ENCODE data around the gene SCO1. TPM values are rescaled to one million over a fixed set of nuclear protein-coding genes. Genes with fewer than 3 reads are reported as not detected.

The SCO1 gene
- total and polyA plus RNA-seq, 7 donors: 17.5 to 38.9 (median 28.6) TPM

DNA sequence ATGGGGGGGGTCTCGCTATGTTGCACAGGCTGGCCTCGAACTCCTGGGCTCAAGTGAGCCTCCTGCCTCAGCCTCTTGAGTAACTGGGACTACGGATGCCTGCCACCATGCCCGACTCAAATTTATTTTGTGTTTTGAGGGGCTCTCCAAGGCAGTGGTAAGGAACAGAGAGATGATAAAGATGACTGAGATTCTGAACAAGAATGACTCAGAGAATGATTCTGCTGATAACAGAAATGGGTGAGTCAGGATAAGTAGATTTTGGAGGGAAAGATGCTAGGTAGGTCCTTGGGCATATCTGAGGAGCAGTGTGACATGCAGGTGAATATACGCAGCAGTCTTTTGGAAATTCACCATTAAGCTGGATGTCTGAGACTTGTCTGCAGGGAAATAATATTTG is 29.9 kb upstream of the SCO1 start:
- Histone ChIP-seq H3K27me3 (ENCODE audit: insufficient read depth in 3 of 3, low read length in 2 of 3) (no peaks in the 10 kb centered on the region), H3K36me3 (ENCODE audit: insufficient read depth in 1 of 2, low read depth in 1 of 2) (peaks cover 0 to 56% of the 10 kb centered on the region in 2 donors), H3K4me1 (peaks cover 3% of the 10 kb centered on the region), H3K4me3 (no peak overlapping the region), H3K27ac (no peak overlapping the region), H3K9me3 (no peaks in the 10 kb centered on the region)
- DNase-seq (no peak), ATAC-seq (no peak)
- 80 to 85% (median 84%) methylated on average over 5 of the region's 5 CpGs for WGBS, 3 donors
- intact Hi-C loops (cut with DNase I): no loop called here
- TF ChIP-seq, protein P1, sequence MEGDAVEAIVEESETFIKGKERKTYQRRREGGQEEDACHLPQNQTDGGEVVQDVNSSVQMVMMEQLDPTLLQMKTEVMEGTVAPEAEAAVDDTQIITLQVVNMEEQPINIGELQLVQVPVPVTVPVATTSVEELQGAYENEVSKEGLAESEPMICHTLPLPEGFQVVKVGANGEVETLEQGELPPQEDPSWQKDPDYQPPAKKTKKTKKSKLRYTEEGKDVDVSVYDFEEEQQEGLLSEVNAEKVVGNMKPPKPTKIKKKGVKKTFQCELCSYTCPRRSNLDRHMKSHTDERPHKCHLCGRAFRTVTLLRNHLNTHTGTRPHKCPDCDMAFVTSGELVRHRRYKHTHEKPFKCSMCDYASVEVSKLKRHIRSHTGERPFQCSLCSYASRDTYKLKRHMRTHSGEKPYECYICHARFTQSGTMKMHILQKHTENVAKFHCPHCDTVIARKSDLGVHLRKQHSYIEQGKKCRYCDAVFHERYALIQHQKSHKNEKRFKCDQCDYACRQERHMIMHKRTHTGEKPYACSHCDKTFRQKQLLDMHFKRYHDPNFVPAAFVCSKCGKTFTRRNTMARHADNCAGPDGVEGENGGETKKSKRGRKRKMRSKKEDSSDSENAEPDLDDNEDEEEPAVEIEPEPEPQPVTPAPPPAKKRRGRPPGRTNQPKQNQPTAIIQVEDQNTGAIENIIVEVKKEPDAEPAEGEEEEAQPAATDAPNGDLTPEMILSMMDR (IDR thresholded peaks at IDR 0.05): no peak

GRCh38 chr17:10726196-10726595 is 28.9 kb upstream of the SCO1 start:
- Histone ChIP-seq H3K9me3 (no peaks in the 10 kb centered on the region), H3K27me3 (ENCODE audit: insufficient read depth in 3 of 3, low read length in 2 of 3) (no peaks in the 10 kb centered on the region), H3K4me3 (no peak overlapping the region), H3K27ac (no peak overlapping the region), H3K4me1 (peaks cover 3% of the 10 kb centered on the region), H3K36me3 (ENCODE audit: insufficient read depth in 1 of 2, low read depth in 1 of 2) (peaks cover 0 to 63% of the 10 kb centered on the region in 2 donors)
- intact Hi-C loops (cut with DNase I): no loop called here
- DNase-seq (no peak), ATAC-seq (no peak)
- 58 to 72% (median 63%) methylated on average over 2 of the region's 2 CpGs for WGBS, 3 donors
- TF ChIP-seq, protein P1 (IDR thresholded peaks at IDR 0.05): no peak

DNA sequence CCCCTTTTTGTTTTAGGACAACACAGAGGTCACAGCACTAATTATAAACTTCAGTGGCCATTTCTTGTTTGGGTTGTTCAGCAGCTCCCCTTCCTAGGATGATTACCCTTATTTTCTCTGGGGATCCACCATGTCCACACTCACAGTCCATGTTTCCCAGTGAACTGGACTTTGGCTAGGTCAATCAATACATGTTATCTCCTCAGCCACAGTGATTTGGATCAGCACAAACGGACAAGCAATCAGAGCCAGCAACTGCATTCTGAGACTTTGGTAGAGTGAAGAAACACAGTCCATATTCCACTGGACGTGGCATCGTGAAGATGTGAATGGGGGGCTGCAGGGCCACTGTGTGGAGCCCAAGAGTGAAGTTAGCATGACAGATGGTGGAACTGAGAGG is 27.9 kb upstream of the SCO1 start:
- 77 to 94% (median 82%) methylated on average over 3 of the region's 3 CpGs for WGBS, 3 donors
- no peak overlapping the region for H3K4me3 ChIP-seq
- intact Hi-C loops (cut with DNase I): no loop called here
- H3K9me3 ChIP-seq: no peaks in the 10 kb centered on the region
- no peak overlapping the region for H3K27ac ChIP-seq
- ATAC-seq (no peak), DNase-seq (no peak)
- TF ChIP-seq, protein P1 (IDR thresholded peaks at IDR 0.05): no peak
- H3K4me1 ChIP-seq: no peaks in the 10 kb centered on the region
- H3K36me3 ChIP-seq (ENCODE audit: insufficient read depth in 1 of 2, low read depth in 1 of 2): peaks cover 0 to 73% of the 10 kb centered on the region in 2 donors
- H3K27me3 ChIP-seq (ENCODE audit: insufficient read depth in 3 of 3, low read length in 2 of 3): no peaks in the 10 kb centered on the region

DNA sequence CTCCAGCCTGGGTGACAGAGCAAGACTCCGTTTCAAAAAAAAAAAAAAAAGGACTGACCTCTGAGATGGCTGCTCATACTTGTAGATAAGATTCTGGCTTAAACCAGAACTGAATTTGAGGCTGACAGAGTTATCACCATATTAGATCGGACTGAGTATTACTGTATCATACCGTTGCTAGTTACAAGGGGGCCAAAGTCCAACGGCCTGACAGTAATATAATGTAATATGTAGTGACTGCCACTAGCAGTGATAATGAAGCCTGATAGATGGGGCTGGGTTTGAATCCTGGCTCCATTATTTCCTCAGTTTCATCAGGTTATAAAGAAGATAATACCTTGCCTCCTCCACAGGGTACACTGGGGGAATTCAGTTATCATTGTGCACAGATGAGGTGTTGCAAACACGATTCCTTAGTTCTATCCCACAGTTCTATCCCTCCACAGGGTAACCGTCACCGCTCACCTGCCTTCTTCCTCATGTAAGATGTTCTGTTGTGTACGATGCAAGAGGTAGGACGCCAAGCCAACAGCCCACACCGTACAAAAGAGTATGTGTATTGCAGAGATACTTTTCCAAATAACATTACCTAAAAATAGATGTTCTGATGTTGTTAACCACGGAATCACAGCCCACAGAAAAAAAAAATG is 27.3 kb upstream of the SCO1 start:
- Histone ChIP-seq H3K27ac (no peak overlapping the region), H3K36me3 (ENCODE audit: insufficient read depth in 1 of 2, low read depth in 1 of 2) (peaks cover 0 to 79% of the 10 kb centered on the region in 2 donors), H3K9me3 (no peaks in the 10 kb centered on the region), H3K4me3 (no peak overlapping the region), H3K4me1 (no peaks in the 10 kb centered on the region), H3K27me3 (ENCODE audit: insufficient read depth in 3 of 3, low read length in 2 of 3) (no peaks in the 10 kb centered on the region)
- no peak for DNase-seq
- ATAC-seq: no peak
- intact Hi-C loops (cut with DNase I): no loop called here
- TF ChIP-seq, protein P1 (IDR thresholded peaks at IDR 0.05): no peak
- WGBS, 3 donors: 89 to 94% (median 93%) methylated on average over 11 of the region's 11 CpGs

DNA sequence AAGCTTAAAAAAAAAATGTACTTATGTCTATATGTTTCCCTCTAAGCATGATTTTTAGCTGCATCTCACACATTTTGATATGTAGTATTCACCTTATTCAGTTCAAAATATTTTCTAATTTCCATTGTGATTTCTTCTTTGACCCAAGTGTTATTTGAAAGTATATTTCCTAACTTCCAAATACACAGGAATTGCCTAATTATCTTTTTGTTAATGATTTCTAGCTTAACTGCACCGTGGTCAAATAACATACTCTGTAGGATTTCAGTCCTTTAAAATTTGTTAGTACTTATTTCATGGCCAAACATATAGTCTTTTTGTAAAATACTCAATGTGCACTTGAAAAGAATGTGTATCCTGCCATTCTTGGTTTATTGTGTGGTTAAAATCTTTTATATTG is 21.2 kb upstream of the SCO1 start:
- Histone ChIP-seq H3K4me1 (no peaks in the 10 kb centered on the region), H3K9me3 (no peaks in the 10 kb centered on the region), H3K27me3 (ENCODE audit: insufficient read depth in 3 of 3, low read length in 2 of 3) (no peaks in the 10 kb centered on the region), H3K36me3 (ENCODE audit: insufficient read depth in 1 of 2, low read depth in 1 of 2) (peaks cover 0 to 75% of the 10 kb centered on the region in 2 donors), H3K4me3 (no peak overlapping the region), H3K27ac (no peak overlapping the region)
- intact Hi-C loops (cut with DNase I): no loop called here
- TF ChIP-seq, protein P1 (IDR thresholded peaks at IDR 0.05): no peak
- no peak for ATAC-seq
- 46 to 54% (median 47%) methylated on average over 1 of the region's 1 CpG for WGBS, 3 donors
- DNase-seq: no peak

Measured in psoas muscle (tissue), 8 donors.